DOHH2 (cell line): Measurements from ENCODE around the gene AIMP2.
A peak's percentile ranks its signal among the peaks of the same experiment; 100 is the strongest.

ENCODE experiments used
- H3F3A ChIP-seq: fragments of 200-600 bp; sonication (generic), shearing (Covaris generic); 2 replicates; pipeline ENCODE4 v1.6.0; 2016; ENCODE audit warnings: antibody characterized with exemption, mild to moderate bottlenecking; ENCODE audit not compliant: control insufficient read depth, insufficient read depth
- H3K27ac ChIP-seq: fragments of 200-600 bp; sonication (generic); 2 replicates; pipeline ENCODE4 v1.5.1; 2014; ENCODE audit warnings: low read depth, mild to moderate bottlenecking, low read length, moderate library complexity
- H3K27me3 ChIP-seq: fragments of 200-600 bp; sonication (generic); 2 replicates; pipeline ENCODE4 v1.6.1; 2014; ENCODE audit warnings: mild to moderate bottlenecking, low read length, mixed read lengths; ENCODE audit not compliant: control insufficient read depth
- H3K36me3 ChIP-seq: fragments of 200-600 bp; sonication (generic); 2 replicates; pipeline ENCODE4 v1.6.1; 2014; ENCODE audit warnings: mild to moderate bottlenecking, low read length, moderate library complexity, mixed read lengths; ENCODE audit not compliant: control insufficient read depth
- H3K4me1 ChIP-seq: fragments of 200-600 bp; sonication (generic); 2 replicates; pipeline ENCODE4 v1.6.1; 2014; ENCODE audit warnings: mild to moderate bottlenecking, low read length, mixed read lengths; ENCODE audit not compliant: control insufficient read depth
- H3K4me2 ChIP-seq: fragments of 200-600 bp; sonication (generic); 2 replicates; pipeline ENCODE4 v1.6.0; 2014; ENCODE audit warnings: mild to moderate bottlenecking, low read length, moderate library complexity
- H3K4me3 ChIP-seq: fragments of 200-600 bp; sonication (generic); 2 replicates; pipeline ENCODE4 v1.5.1; 2014; ENCODE audit warnings: mild to moderate bottlenecking, low read length, mixed read lengths
- H3K79me2 ChIP-seq: fragments of 200-600 bp; sonication (generic); 2 replicates; pipeline ENCODE4 v1.6.1; 2014; ENCODE audit warnings: mild to moderate bottlenecking, low read length, mixed read lengths; ENCODE audit not compliant: control insufficient read depth
- H3K9me2 ChIP-seq: fragments of 200-600 bp; sonication (generic); replicated peaks from 2 replicates; pipeline ENCODE4 v1.6.1; 2014; ENCODE audit warnings: mild to moderate bottlenecking, low read length, mixed read lengths; ENCODE audit not compliant: control insufficient read depth
- H3K9me3 ChIP-seq: fragments of 200-600 bp; sonication (generic); 2 replicates; pipeline ENCODE4 v1.6.1; 2014; ENCODE audit warnings: antibody characterized with exemption, low read length, mixed read lengths; ENCODE audit not compliant: control insufficient read depth, insufficient read depth
- H4K20me1 ChIP-seq: fragments of 200-600 bp; sonication (generic); 2 replicates; pipeline ENCODE4 v1.6.0; 2014; ENCODE audit warnings: low read depth, mild to moderate bottlenecking, antibody characterized with exemption, low read length, moderate library complexity; ENCODE audit not compliant: control insufficient read depth, insufficient read depth
- EZH2phosphoT487 ChIP-seq: fragments of 200-600 bp; sonication (generic); IDR thresholded peaks from 2 replicates; pipeline ENCODE4 v1.6.1; 2017; ENCODE audit warnings: borderline replicate concordance, mild to moderate bottlenecking, antibody characterized with exemption, low read length, moderate library complexity, mixed read lengths
- TF ChIP-seq, protein P1 (sequence below): fragments of 200-600 bp; sonication (generic); IDR thresholded peaks from one replicate; pipeline ENCODE4 v1.5.1; 2014; ENCODE audit warnings: antibody characterized with exemption, mild to moderate bottlenecking, low read depth, low read length; ENCODE audit not compliant: poor library complexity, severe bottlenecking

AIMP2 gene

DNA sequence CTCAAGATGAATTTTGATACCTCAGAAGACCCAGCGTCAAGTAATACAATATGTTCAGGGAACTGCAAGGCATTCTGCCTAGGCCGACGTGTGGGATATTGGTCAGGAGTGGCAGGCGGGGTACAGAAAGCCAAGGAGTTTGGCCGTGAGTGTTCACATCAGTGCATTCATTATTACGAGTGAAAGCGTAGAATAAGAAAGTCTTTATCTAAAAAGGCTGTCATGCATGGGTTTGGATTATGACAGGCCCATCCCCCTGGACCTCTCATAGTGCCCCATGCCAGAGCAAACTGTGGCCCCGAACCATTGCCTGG, 7.5 kb downstream of the AIMP2 start:
- H3K4me2 ChIP-seq, result no peak overlapping the region
- TF ChIP-seq, protein P1, sequence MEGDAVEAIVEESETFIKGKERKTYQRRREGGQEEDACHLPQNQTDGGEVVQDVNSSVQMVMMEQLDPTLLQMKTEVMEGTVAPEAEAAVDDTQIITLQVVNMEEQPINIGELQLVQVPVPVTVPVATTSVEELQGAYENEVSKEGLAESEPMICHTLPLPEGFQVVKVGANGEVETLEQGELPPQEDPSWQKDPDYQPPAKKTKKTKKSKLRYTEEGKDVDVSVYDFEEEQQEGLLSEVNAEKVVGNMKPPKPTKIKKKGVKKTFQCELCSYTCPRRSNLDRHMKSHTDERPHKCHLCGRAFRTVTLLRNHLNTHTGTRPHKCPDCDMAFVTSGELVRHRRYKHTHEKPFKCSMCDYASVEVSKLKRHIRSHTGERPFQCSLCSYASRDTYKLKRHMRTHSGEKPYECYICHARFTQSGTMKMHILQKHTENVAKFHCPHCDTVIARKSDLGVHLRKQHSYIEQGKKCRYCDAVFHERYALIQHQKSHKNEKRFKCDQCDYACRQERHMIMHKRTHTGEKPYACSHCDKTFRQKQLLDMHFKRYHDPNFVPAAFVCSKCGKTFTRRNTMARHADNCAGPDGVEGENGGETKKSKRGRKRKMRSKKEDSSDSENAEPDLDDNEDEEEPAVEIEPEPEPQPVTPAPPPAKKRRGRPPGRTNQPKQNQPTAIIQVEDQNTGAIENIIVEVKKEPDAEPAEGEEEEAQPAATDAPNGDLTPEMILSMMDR, result no peak
- no peak for TF ChIP-seq EZH2phosphoT487
- H3K36me3 ChIP-seq, result peaks cover 91% of the 10 kb centered on the region
- peaks cover 8% of the 10 kb centered on the region for H3K4me1 ChIP-seq
- H3K9me2 ChIP-seq, result no peaks in the 10 kb centered on the region
- H4K20me1 ChIP-seq, result no peaks in the 10 kb centered on the region
- no peaks in the 10 kb centered on the region for H3K27me3 ChIP-seq
- 0 out of 2 replicates have a peak, but pooled peaks cover 3% of the 10 kb centered on the region for H3F3A ChIP-seq
- H3K9me3 ChIP-seq, result no peaks in the 10 kb centered on the region
- H3K27ac ChIP-seq, result peak overlapping the region; percentile 38; the same call in 1 of the 2 replicates
- H3K79me2 ChIP-seq, result peaks cover 45% of the 10 kb centered on the region
- H3K4me3 ChIP-seq, result no peak overlapping the region

DNA sequence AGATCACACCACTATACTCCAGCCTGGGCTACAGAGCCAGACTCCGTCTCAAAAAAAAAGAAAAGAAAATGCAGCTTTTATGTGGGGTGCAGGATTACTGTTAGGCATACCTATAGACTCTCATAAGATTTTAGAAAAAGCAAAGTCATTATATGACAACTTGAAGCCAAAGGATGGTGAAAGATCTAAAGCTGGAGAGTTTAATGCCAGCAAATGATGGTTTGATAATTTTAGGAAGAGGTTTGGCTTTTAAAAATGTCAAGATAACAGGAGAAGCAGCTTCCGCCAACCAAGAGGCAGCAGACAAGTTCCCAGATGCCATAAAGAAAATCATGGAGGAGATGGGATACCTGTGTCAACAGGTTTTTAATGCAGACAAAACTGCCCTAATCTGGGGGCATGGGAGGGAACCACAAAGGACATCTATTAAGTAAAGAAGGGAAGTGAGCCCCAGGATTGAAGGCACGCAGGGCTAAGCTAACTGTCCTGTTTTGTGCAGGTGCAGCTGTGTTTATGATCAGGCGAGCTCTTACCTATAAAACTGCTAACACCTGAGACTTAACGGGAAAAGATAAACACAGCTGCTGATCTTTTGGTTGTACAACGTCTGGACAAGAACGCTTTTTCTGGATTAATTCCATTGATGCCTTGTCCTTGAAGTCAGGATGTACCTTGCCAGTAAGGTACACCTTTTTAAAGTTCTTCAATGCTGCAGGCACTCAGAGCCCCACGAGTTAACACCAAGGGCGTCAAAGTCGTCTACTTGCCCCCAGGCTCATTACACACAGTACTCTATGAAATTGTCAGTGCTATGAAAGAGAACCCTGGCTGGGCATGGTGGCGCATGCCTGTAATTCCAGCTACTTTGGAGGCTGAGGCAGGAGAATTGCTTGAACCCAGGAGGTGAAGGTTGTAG, 11.6 kb downstream of the AIMP2 start:
- TF ChIP-seq, protein P1, result no peak
- no peak for TF ChIP-seq EZH2phosphoT487
- H3K4me3 ChIP-seq, result no peak overlapping the region
- H3K4me1 ChIP-seq, result peaks cover 5% of the 10 kb centered on the region; the same call in 1 of the 2 replicates
- H3K9me2 ChIP-seq, result no peaks in the 10 kb centered on the region
- H3K79me2 ChIP-seq, result peaks cover 17% of the 10 kb centered on the region
- no peaks in the 10 kb centered on the region for H4K20me1 ChIP-seq
- H3K9me3 ChIP-seq, result no peaks in the 10 kb centered on the region
- no peak overlapping the region for H3K4me2 ChIP-seq
- peaks cover 12% of the 10 kb centered on the region for H3F3A ChIP-seq
- H3K36me3 ChIP-seq, result peaks cover 95% of the 10 kb centered on the region
- H3K27ac ChIP-seq, result no peak overlapping the region
- no peaks in the 10 kb centered on the region for H3K27me3 ChIP-seq

DNA sequence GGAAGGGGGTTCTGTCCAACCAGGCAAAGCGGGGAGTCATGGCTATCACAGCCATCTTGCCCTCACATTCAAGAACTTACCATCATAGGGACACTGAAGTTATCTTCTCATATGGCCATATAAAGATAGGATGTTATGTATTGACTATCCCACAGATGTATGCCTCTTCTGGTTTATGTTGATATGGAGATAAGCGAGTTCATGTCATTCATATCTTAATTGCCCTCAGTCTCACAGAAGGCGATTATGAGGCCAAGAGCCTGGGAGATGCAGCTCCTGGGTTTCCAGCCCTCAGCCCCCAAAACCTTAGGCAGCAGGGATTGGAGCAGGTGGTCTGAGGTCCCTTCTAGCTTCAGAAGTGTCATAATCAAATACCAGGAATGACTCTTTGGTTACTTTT, 13.6 kb downstream of the AIMP2 start:
- Histone ChIP-seq H3F3A (peaks cover 16% of the 10 kb centered on the region), H3K27ac (no peak overlapping the region), H3K27me3 (no peaks in the 10 kb centered on the region)

More for the DNA sequence above, 13.6 kb downstream of the AIMP2 start:
- TF ChIP-seq, protein P1, result no peak
- no peak for TF ChIP-seq EZH2phosphoT487
- no peaks in the 10 kb centered on the region for H3K9me3 ChIP-seq
- H3K9me2 ChIP-seq, result no peaks in the 10 kb centered on the region
- peaks cover 17% of the 10 kb centered on the region for H3K79me2 ChIP-seq
- H4K20me1 ChIP-seq, result peaks cover 7% of the 10 kb centered on the region
- H3K36me3 ChIP-seq, result peaks cover 96% of the 10 kb centered on the region
- H3K4me3 ChIP-seq, result no peak overlapping the region
- peaks cover 13% of the 10 kb centered on the region for H3K4me1 ChIP-seq
- H3K4me2 ChIP-seq, result no peak overlapping the region
